OCI-LY1 (cell line): ENCODE measurements around the gene RAB24.

Experiments
- CTCF ChIP-seq: fragments of 200-600 bp; sonication (generic), shearing (Covaris generic); IDR thresholded peaks from 2 replicates; pipeline ENCODE4 v1.5.1; 2017; ENCODE audit warnings: mild to moderate bottlenecking, antibody characterized with exemption, low read length, moderate library complexity, mixed read lengths
- EZH2 ChIP-seq: fragments of 200-600 bp; sonication (generic), shearing (Covaris generic); IDR thresholded peaks from 2 replicates; pipeline ENCODE4 v1.8.0; 2017; ENCODE audit warnings: borderline replicate concordance, mixed run types, mild to moderate bottlenecking, antibody characterized with exemption, low read length, moderate library complexity, mixed read lengths

- no peak for TF ChIP-seq CTCF
- TF ChIP-seq EZH2, result no peak
Measured at GRCh38 chr5:177325868-177326381, 22.4 kb upstream of the RAB24 start.
